ENCODE measurements around the gene YIPF5. TPM values are rescaled to one million over a fixed set of nuclear protein-coding genes. Genes with fewer than 3 reads are reported as not detected.

Gene YIPF5
- total RNA-seq, 1 donor from 2014 or later, result 26.1 TPM

- intact Hi-C loops (cut with micrococcal nuclease), result no loop called here
These were observed 8.8 kb upstream of the YIPF5 start for GRCh38 chr5:144179226-144179625.

GRCh38 chr5:144177548-144177947 lies 7.1 kb upstream of the YIPF5 start:
- Histone ChIP-seq H3K27me3 (ENCODE audit: low read depth) (peaks cover 6% of the 10 kb centered on the region), H3K4me3 (no peak overlapping the region), H3K4me1 (no peaks in the 10 kb centered on the region), H3K9me3 (replicated peaks) (no peaks in the 10 kb centered on the region), H3K36me3 (no peaks in the 10 kb centered on the region), H3K27ac (replicated peaks) (no peak overlapping the region)
- no peak for TF ChIP-seq CTCF (IDR thresholded peaks at IDR 0.05; ENCODE audit: borderline replicate concordance)
- DNase-seq, result no peak
- intact Hi-C loops (cut with micrococcal nuclease), result no loop called here

More at GRCh38 chr5:144179226-144179625, 8.8 kb upstream of the YIPF5 start:
- DNase-seq, result no peak
- Histone ChIP-seq H3K4me1 (no peaks in the 10 kb centered on the region), H3K4me3 (no peak overlapping the region), H3K27ac (replicated peaks) (no peak overlapping the region), H3K27me3 (ENCODE audit: low read depth) (peaks cover 6% of the 10 kb centered on the region), H3K9me3 (replicated peaks) (no peaks in the 10 kb centered on the region), H3K36me3 (no peaks in the 10 kb centered on the region)
- no peak for TF ChIP-seq CTCF (IDR thresholded peaks at IDR 0.05; ENCODE audit: borderline replicate concordance)

- TF ChIP-seq CTCF (IDR thresholded peaks at IDR 0.05; ENCODE audit: borderline replicate concordance), result no peak
- intact Hi-C loops (cut with micrococcal nuclease), result no loop called here
- H3K4me1 ChIP-seq, result peaks cover 16% of the 10 kb centered on the region
These were observed 3.3 kb upstream of the YIPF5 start for GRCh38 chr5:144173766-144174165.

GRCh38 chr5:144169904-144170275 lies 569 bp downstream of the YIPF5 start:
- peak overlapping the region; percentile 87 for H3K27ac ChIP-seq (replicated peaks)
- peaks cover 4% of the 10 kb centered on the region for H3K27me3 ChIP-seq (ENCODE audit: low read depth)
- H3K4me3 ChIP-seq, result peak overlapping the region; percentile 92

More at GRCh38 chr5:144173766-144174165, 3.3 kb upstream of the YIPF5 start:
- Histone ChIP-seq H3K27ac (replicated peaks) (no peak overlapping the region), H3K27me3 (ENCODE audit: low read depth) (peaks cover 6% of the 10 kb centered on the region), H3K4me3 (no peak overlapping the region), H3K9me3 (replicated peaks) (no peaks in the 10 kb centered on the region), H3K36me3 (peaks cover 2% of the 10 kb centered on the region)
- no peak for DNase-seq

GRCh38 chr5:144167998-144168397 lies 2.5 kb downstream of the YIPF5 start:
- H3K4me1 ChIP-seq, result peaks cover 43% of the 10 kb centered on the region
- DNase-seq, result no peak
- intact Hi-C loops (cut with micrococcal nuclease), result no loop called here
- H3K9me3 ChIP-seq (replicated peaks), result no peaks in the 10 kb centered on the region
- H3K36me3 ChIP-seq, result peaks cover 56% of the 10 kb centered on the region
- no peak overlapping the region for H3K4me3 ChIP-seq
- TF ChIP-seq CTCF (IDR thresholded peaks at IDR 0.05; ENCODE audit: borderline replicate concordance), result no peak
- H3K27ac ChIP-seq (replicated peaks), result no peak overlapping the region
- H3K27me3 ChIP-seq (ENCODE audit: low read depth), result no peaks in the 10 kb centered on the region

More at GRCh38 chr5:144169904-144170275, 569 bp downstream of the YIPF5 start:
- intact Hi-C loops (cut with micrococcal nuclease), result no loop called here
- Histone ChIP-seq H3K4me1 (peaks cover 41% of the 10 kb centered on the region), H3K9me3 (replicated peaks) (no peaks in the 10 kb centered on the region), H3K36me3 (peaks cover 37% of the 10 kb centered on the region)
- TF ChIP-seq CTCF (IDR thresholded peaks at IDR 0.05; ENCODE audit: borderline replicate concordance), result no peak
- DNase-seq, result no peak

Measured in left ventricle myocardium inferior (tissue), 1 donor.